ENCODE measurements around the gene KRTAP21-3. TPM values are rescaled to one million over a fixed set of nuclear protein-coding genes. Genes with fewer than 3 reads are reported as not detected.

The KRTAP21-3 gene
- total RNA-seq, 2 donors from 2014 or later: not detected

GRCh38 chr21:30680586-30680985 is 38.0 kb downstream of the KRTAP21-3 start:
- Histone ChIP-seq H3K4me1 (no peaks in the 10 kb centered on the region), H3K27me3 (no peaks in the 10 kb centered on the region), H3K4me3 (no peak overlapping the region), H3K27ac (no peak overlapping the region), H3K36me3 (no peaks in the 10 kb centered on the region), H3K9me3 (no peaks in the 10 kb centered on the region)
- TF ChIP-seq, protein P1, sequence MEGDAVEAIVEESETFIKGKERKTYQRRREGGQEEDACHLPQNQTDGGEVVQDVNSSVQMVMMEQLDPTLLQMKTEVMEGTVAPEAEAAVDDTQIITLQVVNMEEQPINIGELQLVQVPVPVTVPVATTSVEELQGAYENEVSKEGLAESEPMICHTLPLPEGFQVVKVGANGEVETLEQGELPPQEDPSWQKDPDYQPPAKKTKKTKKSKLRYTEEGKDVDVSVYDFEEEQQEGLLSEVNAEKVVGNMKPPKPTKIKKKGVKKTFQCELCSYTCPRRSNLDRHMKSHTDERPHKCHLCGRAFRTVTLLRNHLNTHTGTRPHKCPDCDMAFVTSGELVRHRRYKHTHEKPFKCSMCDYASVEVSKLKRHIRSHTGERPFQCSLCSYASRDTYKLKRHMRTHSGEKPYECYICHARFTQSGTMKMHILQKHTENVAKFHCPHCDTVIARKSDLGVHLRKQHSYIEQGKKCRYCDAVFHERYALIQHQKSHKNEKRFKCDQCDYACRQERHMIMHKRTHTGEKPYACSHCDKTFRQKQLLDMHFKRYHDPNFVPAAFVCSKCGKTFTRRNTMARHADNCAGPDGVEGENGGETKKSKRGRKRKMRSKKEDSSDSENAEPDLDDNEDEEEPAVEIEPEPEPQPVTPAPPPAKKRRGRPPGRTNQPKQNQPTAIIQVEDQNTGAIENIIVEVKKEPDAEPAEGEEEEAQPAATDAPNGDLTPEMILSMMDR (IDR thresholded peaks at IDR 0.05): no peak
- no peak for DNase-seq (ENCODE audit: low spot score)

DNA sequence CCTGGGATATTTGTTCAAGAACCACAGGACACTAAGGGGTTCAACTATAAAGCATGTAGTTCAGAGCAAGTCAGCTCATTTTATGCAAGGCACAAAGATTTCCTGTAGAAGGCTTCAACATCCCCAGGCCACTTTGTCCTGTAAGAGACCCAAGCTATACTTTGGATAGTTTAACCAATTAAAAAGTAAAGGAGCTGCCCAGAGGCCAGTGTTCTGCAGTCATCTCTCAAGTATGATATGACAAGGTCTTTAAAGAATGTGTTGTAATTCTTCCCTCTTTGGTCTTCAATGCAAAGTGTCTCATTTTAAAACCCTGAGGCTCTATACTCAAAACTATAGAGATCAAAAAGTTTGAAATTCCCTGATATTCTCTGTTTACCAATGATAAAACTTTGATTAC is 41.8 kb downstream of the KRTAP21-3 start:
- H3K9me3 ChIP-seq: no peaks in the 10 kb centered on the region
- H3K36me3 ChIP-seq: no peaks in the 10 kb centered on the region
- H3K4me1 ChIP-seq: no peaks in the 10 kb centered on the region
- H3K27ac ChIP-seq: no peak overlapping the region
- TF ChIP-seq, protein P1 (IDR thresholded peaks at IDR 0.05): no peak
- H3K27me3 ChIP-seq: no peaks in the 10 kb centered on the region
- H3K4me3 ChIP-seq: no peak overlapping the region
- DNase-seq (ENCODE audit: low spot score): no peak

DNA sequence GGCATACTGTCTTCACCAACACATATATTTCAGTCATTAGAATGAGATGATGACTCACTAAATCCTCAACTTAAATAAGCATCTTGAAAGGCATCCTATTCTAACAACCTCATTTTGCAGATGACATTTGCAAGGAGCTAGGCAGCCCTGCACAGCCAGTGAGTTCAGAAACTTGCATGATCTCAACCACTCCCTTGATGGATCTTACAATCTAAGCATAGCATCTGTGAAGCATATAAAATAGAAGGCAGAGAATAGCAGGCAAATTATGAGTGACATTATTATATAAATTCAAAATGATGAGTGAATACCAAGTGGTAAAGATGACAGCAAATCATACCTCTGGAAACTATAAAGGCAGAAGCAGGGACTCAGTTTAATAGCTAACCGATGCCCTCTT is 44.3 kb downstream of the KRTAP21-3 start:
- no peak for DNase-seq (ENCODE audit: low spot score)
- no peaks in the 10 kb centered on the region for H3K4me1 ChIP-seq
- H3K36me3 ChIP-seq: no peaks in the 10 kb centered on the region
- no peak overlapping the region for H3K4me3 ChIP-seq
- H3K27ac ChIP-seq: no peak overlapping the region
- no peaks in the 10 kb centered on the region for H3K27me3 ChIP-seq
- TF ChIP-seq, protein P1 (IDR thresholded peaks at IDR 0.05): no peak
- H3K9me3 ChIP-seq: no peaks in the 10 kb centered on the region

DNA sequence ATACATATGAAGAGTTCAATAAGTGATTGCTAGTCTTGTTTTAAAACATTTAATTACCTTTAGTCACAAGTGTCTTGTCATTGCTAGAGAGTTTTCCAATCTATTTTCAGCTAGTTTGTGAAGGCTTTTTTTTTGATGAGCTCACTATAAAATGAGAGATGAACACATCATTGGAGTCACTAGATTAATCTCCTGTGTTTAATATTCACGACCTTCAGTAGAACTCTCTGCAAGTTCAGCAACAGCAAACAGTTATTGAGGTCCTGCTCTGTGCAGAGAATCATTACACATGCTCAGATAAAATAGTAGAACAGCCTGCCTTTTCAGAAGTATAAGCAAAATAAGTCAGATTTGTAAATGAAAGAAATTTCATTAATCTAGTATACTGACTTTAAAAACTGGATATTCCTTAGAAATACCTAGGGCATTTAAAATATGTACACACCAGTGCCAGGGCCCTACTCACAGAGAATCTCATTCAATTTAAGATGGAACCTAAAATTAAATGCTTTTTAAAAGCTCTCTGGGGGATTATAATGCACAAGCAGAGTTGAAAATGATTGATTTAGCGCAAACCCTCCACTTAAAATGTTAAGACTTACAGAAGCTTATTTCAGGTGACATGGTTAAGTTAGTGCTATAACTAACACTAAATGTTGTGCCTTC is 45.5 kb downstream of the KRTAP21-3 start:
- no peaks in the 10 kb centered on the region for H3K4me1 ChIP-seq
- no peak for DNase-seq (ENCODE audit: low spot score)
- no peak overlapping the region for H3K4me3 ChIP-seq
- H3K9me3 ChIP-seq: no peaks in the 10 kb centered on the region
- TF ChIP-seq, protein P1 (IDR thresholded peaks at IDR 0.05): no peak
- no peak overlapping the region for H3K27ac ChIP-seq
- no peaks in the 10 kb centered on the region for H3K27me3 ChIP-seq
- no peaks in the 10 kb centered on the region for H3K36me3 ChIP-seq

DNA sequence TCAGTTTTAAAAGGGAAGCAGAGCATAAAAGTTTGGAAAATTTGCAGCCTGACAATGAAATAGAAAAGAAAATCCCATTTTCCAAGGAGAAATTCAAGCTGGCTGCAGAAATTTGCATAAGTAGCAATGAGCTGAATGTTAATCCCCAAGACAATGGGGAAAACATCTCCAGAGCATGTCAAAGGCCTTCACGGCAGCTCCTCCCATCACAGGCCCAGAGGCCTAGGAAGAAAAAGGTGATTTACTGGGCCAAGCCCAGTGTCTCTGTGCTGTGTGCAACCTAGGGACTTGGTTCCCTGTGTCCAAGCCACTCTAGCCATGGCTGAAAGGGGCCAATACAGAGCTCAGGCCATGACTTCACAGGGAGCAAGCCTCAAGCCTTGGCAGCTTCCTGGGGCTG is 49.8 kb downstream of the KRTAP21-3 start:
- H3K4me3 ChIP-seq: no peak overlapping the region
- TF ChIP-seq, protein P1 (IDR thresholded peaks at IDR 0.05): no peak
- H3K27ac ChIP-seq: no peak overlapping the region
- H3K27me3 ChIP-seq: no peaks in the 10 kb centered on the region
- H3K4me1 ChIP-seq: no peaks in the 10 kb centered on the region
- H3K36me3 ChIP-seq: no peaks in the 10 kb centered on the region
- no peaks in the 10 kb centered on the region for H3K9me3 ChIP-seq
- DNase-seq (ENCODE audit: low spot score): no peak

Other genes with a start within 250 kb of the KRTAP21-3 start
- not detected for gene KRTAP19-1, start 238.4 kb downstream of the KRTAP21-3 start, total RNA-seq
- gene KRTAP19-2, start 231.3 kb downstream of the KRTAP21-3 start, total RNA-seq: not detected
- not detected for gene KRTAP19-3, start 226.8 kb downstream of the KRTAP21-3 start, total RNA-seq
- gene KRTAP19-4, start 221.6 kb downstream of the KRTAP21-3 start, total RNA-seq: not detected
- gene KRTAP19-5, start 216.6 kb downstream of the KRTAP21-3 start, total RNA-seq: not detected
- gene KRTAP19-6, start 176.9 kb downstream of the KRTAP21-3 start, total RNA-seq: not detected
- gene KRTAP19-7, start 157.5 kb downstream of the KRTAP21-3 start, total RNA-seq: not detected
- not detected for gene KRTAP22-2, start 128.4 kb downstream of the KRTAP21-3 start, total RNA-seq
- gene KRTAP6-3, start 126.3 kb downstream of the KRTAP21-3 start, total RNA-seq: not detected
- gene KRTAP6-2, start 119.9 kb downstream of the KRTAP21-3 start, total RNA-seq: not detected
- not detected for gene KRTAP22-1, start 117.7 kb downstream of the KRTAP21-3 start, total RNA-seq
- not detected for gene KRTAP6-1, start 104.8 kb downstream of the KRTAP21-3 start, total RNA-seq
- not detected for gene KRTAP20-1, start 102.4 kb downstream of the KRTAP21-3 start, total RNA-seq
- gene KRTAP20-4, start 98.2 kb downstream of the KRTAP21-3 start, total RNA-seq: not detected
- not detected for gene KRTAP20-2, start 83.6 kb downstream of the KRTAP21-3 start, total RNA-seq
- gene KRTAP20-3, start 75.9 kb downstream of the KRTAP21-3 start, total RNA-seq: not detected
- gene KRTAP21-2, start 28.5 kb upstream of the KRTAP21-3 start, total RNA-seq: not detected
- gene KRTAP21-1, start 36.7 kb upstream of the KRTAP21-3 start, total RNA-seq: not detected
- gene KRTAP8-1, start 94.5 kb upstream of the KRTAP21-3 start, total RNA-seq: not detected
- gene KRTAP7-1, start 111.0 kb upstream of the KRTAP21-3 start, total RNA-seq: not detected
- gene KRTAP11-1, start 162.8 kb upstream of the KRTAP21-3 start, total RNA-seq: not detected

Measured in right atrium auricular region (tissue), 2 donors.